Mesothelial cell of epicardium (in vitro differentiated cells): ENCODE results near the gene CDC42EP3. TPM values are rescaled to one million over a fixed set of nuclear protein-coding genes. Genes with fewer than 3 reads are reported as not detected.

Experiments
- DNase-seq, 2 experiments: peaks; one replicate each; pipeline ENCODE4 v3.0.0; 2021; ENCODE audit warnings: low spot score in 2 of 2; ENCODE audit not compliant: unreplicated experiment in 2 of 2
- H3K27ac Mint-ChIP-seq: 2 replicates; pipeline ENCODE4 v1.8.0; 2021; ENCODE audit warnings: mixed read lengths
- H3K27me3 Mint-ChIP-seq: 2 replicates; pipeline ENCODE4 v1.8.0; 2021; ENCODE audit warnings: low read depth, mixed read lengths
- H3K36me3 Mint-ChIP-seq: 2 replicates; pipeline ENCODE4 v1.8.0; 2021; ENCODE audit warnings: mixed read lengths
- H3K4me1 Mint-ChIP-seq: 2 replicates; pipeline ENCODE4 v1.8.0; 2021; ENCODE audit warnings: mixed read lengths
- H3K4me3 Mint-ChIP-seq: 2 replicates; pipeline ENCODE4 v1.8.0; 2021; ENCODE audit warnings: mild to moderate bottlenecking, moderate library complexity, mixed read lengths
- H3K9me3 Mint-ChIP-seq: 2 replicates; pipeline ENCODE4 v1.8.0; 2021; ENCODE audit warnings: mixed read lengths
- CTCF ChIP-seq: fragments of 200-600 bp; sonication (generic); IDR thresholded peaks from one replicate; pipeline ENCODE4 v1.5.0; 2021; ENCODE audit warnings: antibody characterized with exemption; ENCODE audit not compliant: unreplicated experiment
- total RNA-seq: library from RNA; stranded (reverse); gene quantifications from 3 replicates; pipeline ENCODE4 v1.2.1, GENCODE V29; 2021

The CDC42EP3 gene
- total RNA-seq, 1 donor from 2014 or later = 48.7 TPM

- Mint-ChIP-seq H3K4me3 (no peak overlapping the region), H3K36me3 (peaks cover 23% of the 10 kb centered on the region), H3K4me1 (peaks cover 39% of the 10 kb centered on the region), H3K27ac (no peak overlapping the region), H3K27me3 (no peaks in the 10 kb centered on the region), H3K9me3 (no peaks in the 10 kb centered on the region)
- TF ChIP-seq CTCF = no peak
- no peak for DNase-seq
Observed at GRCh38 chr2:37663390-37663789, 8.1 kb downstream of the CDC42EP3 start.

GRCh38 chr2:37659723-37660122 is 11.7 kb downstream of the CDC42EP3 start:
- H3K4me1 Mint-ChIP-seq = peaks cover 43% of the 10 kb centered on the region
- H3K9me3 Mint-ChIP-seq = no peaks in the 10 kb centered on the region
- no peak for TF ChIP-seq CTCF
- no peak overlapping the region for H3K4me3 Mint-ChIP-seq
- DNase-seq = no peak
- no peak overlapping the region for H3K27ac Mint-ChIP-seq
- no peaks in the 10 kb centered on the region for H3K27me3 Mint-ChIP-seq
- H3K36me3 Mint-ChIP-seq = peaks cover 28% of the 10 kb centered on the region

GRCh38 chr2:37658682-37659081 is 12.8 kb downstream of the CDC42EP3 start:
- peaks cover 49% of the 10 kb centered on the region for H3K4me1 Mint-ChIP-seq
- DNase-seq = no peak
- H3K4me3 Mint-ChIP-seq = no peak overlapping the region
- no peak overlapping the region for H3K27ac Mint-ChIP-seq
- no peaks in the 10 kb centered on the region for H3K27me3 Mint-ChIP-seq
- H3K36me3 Mint-ChIP-seq = peaks cover 25% of the 10 kb centered on the region
- TF ChIP-seq CTCF = no peak
- H3K9me3 Mint-ChIP-seq = no peaks in the 10 kb centered on the region

DNA sequence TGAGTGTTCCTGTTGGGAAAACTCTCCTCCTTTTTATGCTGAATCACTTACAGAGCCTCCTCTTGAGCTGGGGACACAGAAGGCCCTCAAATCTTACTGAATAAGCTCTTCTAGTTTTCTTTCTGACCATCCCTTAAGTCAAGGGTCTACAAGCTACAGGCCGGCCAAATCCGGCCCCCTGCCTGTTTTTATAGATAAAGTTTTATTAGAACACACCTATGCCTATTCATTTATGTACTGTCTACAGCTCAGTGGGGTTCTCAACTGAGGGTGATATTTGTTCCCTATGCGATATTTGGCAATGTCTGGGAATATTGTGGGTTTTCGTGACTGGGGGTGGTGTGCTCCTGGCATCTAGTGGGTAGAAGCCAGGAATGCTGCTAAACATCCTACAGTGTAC is 14.0 kb downstream of the CDC42EP3 start:
- Mint-ChIP-seq H3K4me1 (peaks cover 55% of the 10 kb centered on the region), H3K4me3 (no peak overlapping the region), H3K36me3 (peaks cover 24% of the 10 kb centered on the region), H3K9me3 (no peaks in the 10 kb centered on the region), H3K27ac (no peak overlapping the region), H3K27me3 (no peaks in the 10 kb centered on the region)
- DNase-seq = no peak
- no peak for TF ChIP-seq CTCF

DNA sequence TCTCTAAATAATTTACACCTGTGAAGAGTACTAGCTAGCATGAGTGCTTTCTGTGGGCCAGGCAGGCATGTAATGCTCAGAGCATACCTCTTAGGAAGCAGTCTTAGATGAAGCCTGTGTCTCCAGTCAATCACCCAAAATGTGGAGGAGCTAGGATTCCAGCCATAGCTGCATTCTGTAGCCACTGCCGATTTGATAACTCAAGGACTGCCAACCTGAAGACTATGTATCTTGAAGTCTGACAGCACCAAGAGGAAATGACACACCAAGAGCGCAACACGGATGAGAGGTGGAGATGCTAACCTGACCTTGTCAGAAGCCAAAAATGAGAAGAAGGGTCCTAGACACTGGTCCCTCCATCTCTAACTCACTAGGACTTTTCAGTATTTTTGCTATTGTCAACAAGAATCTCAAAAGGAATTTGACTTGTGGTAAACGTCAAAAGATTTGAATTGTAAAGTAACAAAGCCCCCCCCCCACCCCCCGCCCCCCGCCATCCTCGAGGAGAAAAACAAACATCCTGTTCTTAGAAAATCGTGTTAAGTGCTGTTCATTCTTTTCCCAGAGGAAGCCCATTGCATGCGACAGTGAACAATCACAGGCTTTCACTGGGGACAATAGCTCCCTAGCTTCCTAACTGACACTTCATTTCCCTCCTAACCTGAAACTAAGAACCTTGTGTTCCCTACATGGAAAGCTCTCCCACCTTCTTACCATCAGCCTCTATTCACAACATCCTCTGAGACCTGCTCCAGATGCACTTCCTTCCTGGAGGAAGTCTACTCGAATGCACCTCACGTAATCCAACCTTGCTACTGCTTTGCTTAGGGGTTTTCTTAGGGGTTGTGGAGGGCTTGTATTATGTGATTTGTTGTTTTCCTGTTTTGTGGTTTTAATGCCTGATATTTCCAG is 14.7 kb downstream of the CDC42EP3 start:
- no peaks in the 10 kb centered on the region for H3K9me3 Mint-ChIP-seq
- H3K4me3 Mint-ChIP-seq = no peak overlapping the region
- TF ChIP-seq CTCF = no peak
- DNase-seq = no peak
- no peaks in the 10 kb centered on the region for H3K27me3 Mint-ChIP-seq
- H3K4me1 Mint-ChIP-seq = peaks cover 52% of the 10 kb centered on the region
- peaks cover 24% of the 10 kb centered on the region for H3K36me3 Mint-ChIP-seq
- H3K27ac Mint-ChIP-seq = no peak overlapping the region
